Calu3 (cell line): ENCODE measurements around the gene JMJD7. TPM values are rescaled to one million over a fixed set of nuclear protein-coding genes. Genes with fewer than 3 reads are reported as not detected.

ENCODE experiments used
- BruUV-seq: library from RNA; stranded (reverse); fragments of 400-500 nt; replicated peaks from 2 replicates; lab custom pipeline; 2021; lab: Mats Ljungman, UMichigan
- CTCF ChIA-PET: fragments of 300-600 bp; sonication (Branson Sonifier 250); formaldehyde crosslinking; loops from one replicate; lab custom pipeline; 2022; ENCODE audit warnings: antibody characterized with exemption; lab: Charles Lee
- DNase-seq: peaks from one replicate; pipeline ENCODE4 v3.0.0; 2022
- H3K27ac Mint-ChIP-seq: one replicate; pipeline ENCODE4 v1.8.0; 2022; ENCODE audit warnings: mixed read lengths; ENCODE audit not compliant: unreplicated experiment
- H3K27me3 Mint-ChIP-seq: one replicate; pipeline ENCODE4 v1.8.0; 2022; ENCODE audit warnings: mixed read lengths; ENCODE audit not compliant: unreplicated experiment
- H3K36me3 Mint-ChIP-seq: one replicate; pipeline ENCODE4 v1.8.0; 2022; ENCODE audit warnings: mild to moderate bottlenecking, moderate library complexity, mixed read lengths; ENCODE audit not compliant: insufficient read depth, unreplicated experiment
- H3K4me1 Mint-ChIP-seq: one replicate; pipeline ENCODE4 v1.8.0; 2022; ENCODE audit warnings: mild to moderate bottlenecking, low read depth, mixed read lengths; ENCODE audit not compliant: unreplicated experiment
- H3K4me3 Mint-ChIP-seq: one replicate; pipeline ENCODE4 v1.8.0; 2022; ENCODE audit warnings: mild to moderate bottlenecking, low read depth, moderate library complexity, mixed read lengths; ENCODE audit not compliant: unreplicated experiment
- H3K9me3 Mint-ChIP-seq: one replicate; pipeline ENCODE4 v1.8.0; 2022; ENCODE audit warnings: low read depth, mixed read lengths; ENCODE audit not compliant: unreplicated experiment
- intact Hi-C: fragments of 100-400 bp; cut with micrococcal nuclease; formaldehyde crosslinking; loops from one replicate; pipeline ENCODE4 v1.10.0; 2022; ENCODE audit not compliant: unreplicated experiment
- total RNA-seq: library from RNA; stranded (reverse); gene quantifications from 2 replicates; pipeline ENCODE4 v1.2.3, GENCODE V29; 2022
- TF ChIP-seq, protein P1 (sequence below): fragments of 200-600 bp; IDR thresholded peaks from one replicate; pipeline ENCODE4 v1.8.0; 2022; ENCODE audit warnings: antibody characterized with exemption; ENCODE audit not compliant: unreplicated experiment

The JMJD7 gene
- total RNA-seq, 1 experiment from 2014 or later: 9.4 TPM

DNA sequence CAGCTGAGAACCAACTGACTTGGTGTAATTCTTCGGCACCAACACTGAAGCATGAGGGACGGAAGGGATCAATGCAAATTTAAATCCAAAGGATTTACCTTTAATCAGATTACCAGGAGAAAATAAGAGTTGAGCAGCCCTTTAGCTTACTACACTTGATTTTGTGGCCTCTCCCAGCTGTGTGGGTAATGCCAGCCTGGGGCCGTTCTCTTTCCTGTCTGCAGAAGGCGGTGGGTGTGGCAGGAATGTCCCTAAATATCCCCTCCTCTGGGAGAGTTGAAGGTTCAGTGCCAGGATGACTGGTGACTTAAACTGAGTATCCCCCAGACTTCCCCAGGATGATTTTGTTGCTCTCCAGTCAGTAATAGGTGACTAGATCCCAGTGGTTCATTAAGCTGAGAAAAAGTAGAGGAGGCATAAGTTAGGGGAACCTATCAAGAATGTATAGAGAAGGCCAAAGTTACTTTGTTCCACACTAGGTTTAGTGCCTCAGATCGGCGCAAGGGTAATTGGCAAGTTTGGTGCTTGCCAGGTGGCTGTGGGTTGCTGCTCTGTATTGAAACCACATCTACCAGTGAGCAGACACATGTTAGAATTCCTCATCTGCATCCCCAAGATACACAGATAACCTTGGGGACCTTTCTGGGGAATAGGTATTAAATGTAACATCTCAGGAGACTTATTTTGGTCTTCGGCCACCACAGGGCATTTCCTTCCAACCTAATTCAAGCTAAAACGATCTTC is 30.5 kb upstream of the JMJD7 start:
- no peak for DNase-seq
- TF ChIP-seq, protein P1, sequence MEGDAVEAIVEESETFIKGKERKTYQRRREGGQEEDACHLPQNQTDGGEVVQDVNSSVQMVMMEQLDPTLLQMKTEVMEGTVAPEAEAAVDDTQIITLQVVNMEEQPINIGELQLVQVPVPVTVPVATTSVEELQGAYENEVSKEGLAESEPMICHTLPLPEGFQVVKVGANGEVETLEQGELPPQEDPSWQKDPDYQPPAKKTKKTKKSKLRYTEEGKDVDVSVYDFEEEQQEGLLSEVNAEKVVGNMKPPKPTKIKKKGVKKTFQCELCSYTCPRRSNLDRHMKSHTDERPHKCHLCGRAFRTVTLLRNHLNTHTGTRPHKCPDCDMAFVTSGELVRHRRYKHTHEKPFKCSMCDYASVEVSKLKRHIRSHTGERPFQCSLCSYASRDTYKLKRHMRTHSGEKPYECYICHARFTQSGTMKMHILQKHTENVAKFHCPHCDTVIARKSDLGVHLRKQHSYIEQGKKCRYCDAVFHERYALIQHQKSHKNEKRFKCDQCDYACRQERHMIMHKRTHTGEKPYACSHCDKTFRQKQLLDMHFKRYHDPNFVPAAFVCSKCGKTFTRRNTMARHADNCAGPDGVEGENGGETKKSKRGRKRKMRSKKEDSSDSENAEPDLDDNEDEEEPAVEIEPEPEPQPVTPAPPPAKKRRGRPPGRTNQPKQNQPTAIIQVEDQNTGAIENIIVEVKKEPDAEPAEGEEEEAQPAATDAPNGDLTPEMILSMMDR: no peak
- Mint-ChIP-seq H3K27ac (no peak overlapping the region), H3K4me3 (no peak overlapping the region), H3K9me3 (no peaks in the 10 kb centered on the region), H3K4me1 (no peaks in the 10 kb centered on the region), H3K27me3 (no peaks in the 10 kb centered on the region), H3K36me3 (no peaks in the 10 kb centered on the region)
- CTCF ChIA-PET: interaction anchor here (0.6 kb wide), 1 partner anchor 231 kb away, joined by 4 read pairs; no protein-coding TSS in a partner anchor
- no TSS peak for BruUV-seq
- intact Hi-C loops: no loop called here

DNA sequence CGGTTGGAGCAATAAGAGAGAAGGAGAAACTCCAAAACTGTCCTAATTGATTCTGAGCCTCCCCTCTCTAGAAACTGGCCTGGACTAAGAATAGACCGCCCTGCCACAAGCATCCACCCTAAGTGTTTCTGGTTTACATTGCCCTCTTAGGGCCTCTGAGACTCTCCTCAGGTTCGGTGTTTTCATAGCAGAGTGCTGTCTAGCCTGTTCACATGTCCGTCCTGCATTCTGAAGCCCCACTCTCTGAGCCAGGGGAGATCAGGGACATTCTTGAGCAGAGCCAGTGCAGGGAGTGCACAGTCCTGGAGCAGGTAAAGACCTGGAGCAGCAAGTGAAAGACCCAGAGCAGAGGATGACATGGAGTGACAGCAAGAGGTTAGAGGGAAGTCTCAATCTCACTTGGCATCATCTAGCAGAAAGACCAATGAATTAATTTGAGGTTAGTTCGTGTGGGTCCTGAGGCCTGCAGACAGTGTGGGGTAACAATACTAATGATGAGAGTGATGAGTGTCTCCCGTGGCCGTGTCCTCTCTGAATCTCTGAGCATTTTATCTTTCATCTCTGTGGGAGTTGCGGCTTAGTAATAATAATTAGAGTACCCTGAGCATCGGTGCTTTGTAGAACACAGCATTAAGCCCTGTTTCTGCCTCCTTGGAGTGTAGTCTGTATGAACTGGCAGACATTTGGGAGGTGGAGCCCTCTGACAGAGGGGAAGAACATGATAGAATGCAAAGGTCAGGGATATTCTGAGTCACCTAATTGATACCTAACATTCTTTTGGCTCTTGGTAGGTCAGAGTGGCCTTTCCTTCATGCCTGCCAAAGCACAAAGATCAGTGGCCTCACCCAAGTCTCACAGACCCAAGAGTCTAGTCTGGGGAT is 29.0 kb upstream of the JMJD7 start:
- BruUV-seq: no TSS peak
- H3K36me3 Mint-ChIP-seq: no peaks in the 10 kb centered on the region
- H3K27me3 Mint-ChIP-seq: no peaks in the 10 kb centered on the region
- H3K27ac Mint-ChIP-seq: no peak overlapping the region
- TF ChIP-seq, protein P1: no peak
- no peaks in the 10 kb centered on the region for H3K4me1 Mint-ChIP-seq
- DNase-seq: no peak
- intact Hi-C loops: no loop called here
- no peaks in the 10 kb centered on the region for H3K9me3 Mint-ChIP-seq
- no peak overlapping the region for H3K4me3 Mint-ChIP-seq
- CTCF ChIA-PET: no interaction called here

DNA sequence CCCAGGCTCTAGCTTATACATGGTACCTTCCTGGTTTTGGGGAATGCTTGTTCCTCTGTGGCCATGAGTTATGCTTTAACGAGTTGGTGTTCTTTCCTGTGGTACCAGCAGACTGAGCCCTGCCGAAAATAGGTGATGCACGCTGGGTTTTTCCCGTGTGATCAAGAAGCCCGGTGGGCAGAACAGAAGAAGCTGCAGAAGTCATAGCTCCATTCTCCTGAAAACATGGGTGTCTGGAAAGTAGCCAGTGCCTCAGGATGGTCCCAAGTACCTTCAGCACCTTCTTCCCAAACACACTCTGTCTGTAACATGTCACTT is 28.4 kb upstream of the JMJD7 start:
- intact Hi-C loops: no loop called here
- no peak for DNase-seq
- no peak overlapping the region for H3K4me3 Mint-ChIP-seq
- H3K4me1 Mint-ChIP-seq: no peaks in the 10 kb centered on the region
- TF ChIP-seq, protein P1: no peak
- no peak overlapping the region for H3K27ac Mint-ChIP-seq
- no peaks in the 10 kb centered on the region for H3K9me3 Mint-ChIP-seq
- no peaks in the 10 kb centered on the region for H3K27me3 Mint-ChIP-seq
- no peaks in the 10 kb centered on the region for H3K36me3 Mint-ChIP-seq
- no TSS peak for BruUV-seq
- CTCF ChIA-PET: no interaction called here

DNA sequence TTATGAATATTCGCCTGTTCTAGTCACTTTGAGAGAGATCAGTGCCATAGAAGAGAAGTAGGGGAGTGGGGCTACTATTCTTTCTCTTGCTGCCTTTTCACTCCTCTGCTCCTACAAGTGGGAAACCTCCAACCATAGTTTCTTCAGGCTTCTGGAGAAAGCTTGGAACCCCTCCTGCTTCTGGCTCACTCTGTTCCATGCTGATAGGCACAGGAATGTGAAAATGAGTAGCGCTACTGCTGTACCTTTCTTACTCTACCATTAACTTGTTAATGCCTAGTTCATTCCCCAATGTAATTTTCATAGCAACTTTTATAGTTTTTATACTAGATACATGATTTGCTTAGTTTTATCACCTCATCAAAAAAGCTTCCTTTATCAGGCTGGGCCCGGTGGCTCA is 26.7 kb upstream of the JMJD7 start:
- H3K4me3 Mint-ChIP-seq: no peak overlapping the region
- BruUV-seq: no TSS peak

More for the DNA sequence above, 26.7 kb upstream of the JMJD7 start:
- H3K27ac Mint-ChIP-seq: no peak overlapping the region
- H3K9me3 Mint-ChIP-seq: no peaks in the 10 kb centered on the region
- no peaks in the 10 kb centered on the region for H3K36me3 Mint-ChIP-seq
- TF ChIP-seq, protein P1: no peak
- intact Hi-C loops: no loop called here
- no peaks in the 10 kb centered on the region for H3K4me1 Mint-ChIP-seq
- no peak for DNase-seq
- no peaks in the 10 kb centered on the region for H3K27me3 Mint-ChIP-seq
- CTCF ChIA-PET: no interaction called here
